Activated B cell treated with CpG ODN at 0.5 μM for 24 hours (primary cell): Measurements from ENCODE around the gene FOLR2. TPM values are rescaled to one million over a fixed set of nuclear protein-coding genes. Genes with fewer than 3 reads are reported as not detected.
"Not testable (repeated sequence)": the region's sequence is repeated elsewhere in the genome, so short reads cannot be mapped to it uniquely, and the experiment has no call there.

Experiments
- ATAC-seq: fragments of 200-7000 bp; cut with Tn5 transposase; one replicate; pipeline ENCODE4 v1.10.0; 2021; ENCODE audit warnings: low read depth, mild to moderate bottlenecking, moderate library complexity
- CTCF ChIA-PET: fragments of 350-600 bp; sonication (Branson Sonifier 250); formaldehyde crosslinking; loops from one replicate; lab custom pipeline; 2021; ENCODE audit warnings: antibody characterized with exemption; lab: Charles Lee
- POLR2A ChIA-PET: fragments of 350-600 bp; sonication (Branson Sonifier 250); formaldehyde crosslinking; loops from one replicate; lab custom pipeline; 2021; ENCODE audit warnings: antibody characterized with exemption; lab: Charles Lee
- DNase-seq: peaks from one replicate; pipeline ENCODE4 v3.0.0; 2022
- H3K27ac Mint-ChIP-seq: one replicate; pipeline ENCODE4 v1.8.0; 2020; ENCODE audit warnings: mixed read lengths
- H3K27me3 Mint-ChIP-seq: one replicate; pipeline ENCODE4 v1.8.0; 2021; ENCODE audit warnings: mixed read lengths
- H3K36me3 Mint-ChIP-seq: one replicate; pipeline ENCODE4 v1.8.0; 2021; ENCODE audit warnings: low read depth, mixed read lengths
- H3K4me1 Mint-ChIP-seq: one replicate; pipeline ENCODE4 v1.8.0; 2021; ENCODE audit warnings: mixed read lengths
- H3K4me3 Mint-ChIP-seq: one replicate; pipeline ENCODE4 v1.8.0; 2020; ENCODE audit warnings: mild to moderate bottlenecking, mixed read lengths
- H3K9me3 Mint-ChIP-seq: one replicate; pipeline ENCODE4 v1.8.0; 2020; ENCODE audit warnings: mixed read lengths
- CTCF ChIP-seq: fragments of 200-600 bp; IDR thresholded peaks from one replicate; pipeline ENCODE4 v1.8.0; 2022; ENCODE audit warnings: antibody characterized with exemption, mild to moderate bottlenecking
- intact Hi-C: fragments of 100-400 bp; cut with micrococcal nuclease; formaldehyde crosslinking; loops from one replicate; pipeline ENCODE4 v1.15.1; 2024
- total RNA-seq: library from RNA; stranded (reverse); gene quantifications from 2 replicates; pipeline ENCODE4 v1.2.3, GENCODE V29; 2022

The FOLR2 gene
- total RNA-seq, 1 donor from 2014 or later = 0.67 TPM

GRCh38 chr11:72188267-72188666, 28.3 kb upstream of the FOLR2 start:
- intact Hi-C loops = no loop called here
- peaks cover 3% of the 10 kb centered on the region for H3K27me3 Mint-ChIP-seq
- no peak overlapping the region for H3K27ac Mint-ChIP-seq
- CTCF ChIA-PET = no interaction called here
- DNase-seq (no peak), ATAC-seq (no peak)
- H3K9me3 Mint-ChIP-seq = no peaks in the 10 kb centered on the region
- peaks cover 3% of the 10 kb centered on the region for H3K4me1 Mint-ChIP-seq
- POLR2A ChIA-PET = no interaction called here
- TF ChIP-seq CTCF = no peak
- H3K36me3 Mint-ChIP-seq = no peaks in the 10 kb centered on the region
- no peak overlapping the region for H3K4me3 Mint-ChIP-seq

- TF ChIP-seq CTCF = no peak
- ChIA-PET CTCF (no interaction called here), POLR2A (no interaction called here)
- no peak for ATAC-seq
- no peaks in the 10 kb centered on the region for H3K27me3 Mint-ChIP-seq
- H3K4me3 Mint-ChIP-seq = no peak overlapping the region
- intact Hi-C loops = no loop called here
- H3K9me3 Mint-ChIP-seq = no peaks in the 10 kb centered on the region
- H3K36me3 Mint-ChIP-seq = no peaks in the 10 kb centered on the region
- DNase-seq = no peak
- no peak overlapping the region for H3K27ac Mint-ChIP-seq
- H3K4me1 Mint-ChIP-seq = no peaks in the 10 kb centered on the region
Observed at GRCh38 chr11:72189455-72190250, 26.9 kb upstream of the FOLR2 start.

- DNase-seq (no peak), ATAC-seq (no peak)
- TF ChIP-seq CTCF = no peak
- Mint-ChIP-seq H3K27me3 (no peaks in the 10 kb centered on the region), H3K27ac (no peak overlapping the region), H3K36me3 (no peaks in the 10 kb centered on the region), H3K4me1 (no peaks in the 10 kb centered on the region), H3K4me3 (no peak overlapping the region), H3K9me3 (no peaks in the 10 kb centered on the region)
- CTCF ChIA-PET = no interaction called here
- POLR2A ChIA-PET = no interaction called here
- intact Hi-C loops = no loop called here
Observed at GRCh38 chr11:72190631-72191071, 25.9 kb upstream of the FOLR2 start.

GRCh38 chr11:72191961-72192381, 24.6 kb upstream of the FOLR2 start, which contains the start of gene FOLR1:
TSS of gene FOLR1 (plus strand) at chr11:72192140. CDS start at chr11:72192174, 34 bp downstream.
- Mint-ChIP-seq H3K27ac (no peak within 1 kb of the TSS), H3K4me3 (no peak within 1 kb of the TSS), H3K36me3 (no peaks in the 10 kb centered on the region), H3K27me3 (no peaks in the 10 kb centered on the region), H3K4me1 (no peaks in the 10 kb centered on the region), H3K9me3 (no peaks in the 10 kb centered on the region)
- DNase-seq (no peak), ATAC-seq (no peak)
- POLR2A ChIA-PET = no interaction called here
- CTCF ChIA-PET = no interaction called here
- intact Hi-C loops = no loop called here
- TF ChIP-seq CTCF = no peak

GRCh38 chr11:72195518-72196270, 20.9 kb upstream of the FOLR2 start:
- POLR2A ChIA-PET = no interaction called here
- H3K9me3 Mint-ChIP-seq = no peaks in the 10 kb centered on the region
- H3K27ac Mint-ChIP-seq = no peak overlapping the region
- H3K4me3 Mint-ChIP-seq = no peak overlapping the region
- TF ChIP-seq CTCF = no peak
- H3K36me3 Mint-ChIP-seq = no peaks in the 10 kb centered on the region
- intact Hi-C loops = no loop called here
- no peak for ATAC-seq
- DNase-seq = no peak
- no peaks in the 10 kb centered on the region for H3K4me1 Mint-ChIP-seq
- CTCF ChIA-PET = no interaction called here
- H3K27me3 Mint-ChIP-seq = no peaks in the 10 kb centered on the region

GRCh38 chr11:72201445-72201844, 15.1 kb upstream of the FOLR2 start:
- intact Hi-C loops, H3K9me3 Mint-ChIP-seq, H3K27me3 Mint-ChIP-seq, ATAC-seq, H3K27ac Mint-ChIP-seq, DNase-seq, H3K4me1 Mint-ChIP-seq, POLR2A ChIA-PET, H3K4me3 Mint-ChIP-seq, CTCF ChIA-PET, H3K36me3 Mint-ChIP-seq: not testable (repeated sequence)
